ENCODE data around the gene ARIH1. TPM values are rescaled to one million over a fixed set of nuclear protein-coding genes. Genes with fewer than 3 reads are reported as not detected.
"Not testable (repeated sequence)": the region's sequence is repeated elsewhere in the genome, so short reads cannot be mapped to it uniquely, and the experiment has no call there.

Gene ARIH1
- total RNA-seq, 2 experiments from 2014 or later = 133 to 138 TPM

DNA sequence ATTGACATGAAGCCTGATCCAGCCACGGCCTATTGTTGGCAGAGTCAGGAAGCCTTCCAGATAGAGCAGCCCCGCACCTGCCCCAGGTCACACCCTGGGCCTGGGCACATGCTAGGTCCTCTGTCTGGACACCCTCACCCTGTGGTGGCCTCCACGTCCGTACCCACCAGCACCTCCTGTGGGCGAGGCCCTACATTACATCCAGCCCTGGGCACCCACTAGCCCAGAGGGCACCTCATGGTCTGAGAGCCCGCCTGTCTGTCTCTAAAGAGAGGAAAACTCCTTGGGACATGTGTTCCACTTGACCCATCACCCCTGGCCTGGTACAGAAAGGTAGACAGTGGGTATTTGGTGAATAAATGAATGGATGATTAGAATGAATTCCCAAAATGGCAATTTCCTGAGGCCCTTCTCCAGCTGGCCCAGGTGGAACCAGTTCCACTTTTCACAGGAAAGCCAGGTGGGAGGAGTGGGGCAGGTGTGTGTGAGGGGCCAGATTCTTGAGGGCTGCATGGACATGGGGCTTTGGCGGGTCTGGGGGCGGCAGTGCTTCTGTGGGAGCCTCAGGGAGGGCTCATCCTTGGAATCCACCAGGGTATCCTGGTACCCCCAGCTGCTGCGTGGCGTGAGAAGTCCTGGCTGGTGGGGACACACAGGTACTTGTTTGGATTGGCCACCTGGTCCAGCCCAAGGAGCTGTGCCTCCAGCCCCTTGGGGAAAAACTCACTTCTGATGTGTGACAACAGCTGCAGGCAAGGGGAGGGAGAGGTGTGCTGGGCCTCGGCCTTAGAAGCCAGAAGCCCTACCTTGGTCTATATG, 154.3 kb downstream of the ARIH1 start:
- H3K4me3 Mint-ChIP-seq; H3K9me3 Mint-ChIP-seq; H3K36me3 Mint-ChIP-seq (ENCODE audit: low read depth); H3K4me1 Mint-ChIP-seq; POLR2A ChIA-PET; CTCF ChIA-PET; H3K27me3 Mint-ChIP-seq; H3K27ac Mint-ChIP-seq; DNase-seq: not testable (repeated sequence)

DNA sequence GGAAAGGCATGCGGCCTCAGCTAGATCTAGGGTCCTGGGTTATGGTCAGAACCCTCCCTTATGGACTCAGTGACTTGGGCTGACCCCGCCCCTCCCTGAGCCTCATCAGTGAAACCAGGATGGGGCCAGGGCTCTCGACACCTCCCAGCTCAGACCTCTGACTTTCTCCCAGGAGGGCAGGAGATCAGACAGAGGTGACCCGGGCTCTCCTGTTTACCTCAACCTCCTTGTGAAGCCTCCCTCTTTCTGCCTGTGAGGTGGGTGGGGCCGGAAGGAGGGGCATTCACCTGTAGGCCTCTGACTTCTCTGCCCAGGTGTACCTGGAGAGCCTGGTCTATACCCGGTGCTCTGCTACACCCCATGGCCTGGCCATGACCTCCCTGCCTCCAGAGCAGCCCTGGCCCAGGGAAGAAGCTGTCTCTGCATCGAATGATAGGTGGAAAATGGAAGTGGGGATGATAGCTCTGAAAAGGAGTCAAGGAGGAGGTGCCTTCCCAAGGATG, 155.0 kb downstream of the ARIH1 start:
- H3K27ac Mint-ChIP-seq; H3K9me3 Mint-ChIP-seq; H3K4me3 Mint-ChIP-seq; H3K4me1 Mint-ChIP-seq; H3K36me3 Mint-ChIP-seq (ENCODE audit: low read depth); CTCF ChIA-PET; POLR2A ChIA-PET; DNase-seq; H3K27me3 Mint-ChIP-seq: not testable (repeated sequence)

DNA sequence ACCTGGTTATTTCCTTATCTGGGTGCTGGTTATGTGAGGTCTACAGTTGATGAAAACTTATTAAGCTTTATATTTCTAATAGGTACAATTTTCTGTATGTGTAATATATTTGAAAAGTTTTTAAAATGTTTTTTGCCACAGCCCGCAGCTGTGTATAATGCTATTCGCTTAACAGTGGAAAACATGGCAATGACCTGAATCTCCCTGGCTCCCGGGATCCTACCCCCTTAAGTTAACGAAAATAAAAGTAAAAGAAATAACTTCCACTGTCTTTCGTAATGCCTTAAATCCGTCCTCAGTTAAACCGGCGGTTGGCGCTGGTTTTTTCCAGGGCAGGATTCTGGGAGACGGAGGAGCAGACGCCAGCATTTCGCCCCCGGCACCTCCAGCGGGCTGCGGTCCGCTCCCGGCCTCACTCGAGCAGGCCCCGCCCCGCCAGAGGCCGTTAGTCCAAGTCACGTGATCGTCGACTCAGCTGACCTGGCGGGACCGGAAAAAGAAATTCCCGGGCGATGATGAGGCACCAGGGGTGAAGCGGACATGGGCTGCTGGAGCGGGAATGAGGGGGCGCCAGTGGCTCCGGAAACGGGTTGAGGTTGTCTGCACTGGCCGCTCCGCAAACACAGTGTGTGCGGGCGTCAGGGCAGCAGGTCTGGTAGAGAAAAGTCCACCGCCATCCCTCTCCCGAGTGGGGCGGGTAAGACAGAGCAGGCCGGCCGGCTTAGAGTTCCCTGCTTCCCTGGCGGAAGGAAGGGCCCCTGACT, 162.6 kb downstream of the ARIH1 start:
- H3K36me3 Mint-ChIP-seq (ENCODE audit: low read depth); H3K4me1 Mint-ChIP-seq; POLR2A ChIA-PET; H3K9me3 Mint-ChIP-seq; CTCF ChIA-PET; H3K4me3 Mint-ChIP-seq; H3K27me3 Mint-ChIP-seq; H3K27ac Mint-ChIP-seq: not testable (repeated sequence)
- peak; percentile 77 for DNase-seq

DNA sequence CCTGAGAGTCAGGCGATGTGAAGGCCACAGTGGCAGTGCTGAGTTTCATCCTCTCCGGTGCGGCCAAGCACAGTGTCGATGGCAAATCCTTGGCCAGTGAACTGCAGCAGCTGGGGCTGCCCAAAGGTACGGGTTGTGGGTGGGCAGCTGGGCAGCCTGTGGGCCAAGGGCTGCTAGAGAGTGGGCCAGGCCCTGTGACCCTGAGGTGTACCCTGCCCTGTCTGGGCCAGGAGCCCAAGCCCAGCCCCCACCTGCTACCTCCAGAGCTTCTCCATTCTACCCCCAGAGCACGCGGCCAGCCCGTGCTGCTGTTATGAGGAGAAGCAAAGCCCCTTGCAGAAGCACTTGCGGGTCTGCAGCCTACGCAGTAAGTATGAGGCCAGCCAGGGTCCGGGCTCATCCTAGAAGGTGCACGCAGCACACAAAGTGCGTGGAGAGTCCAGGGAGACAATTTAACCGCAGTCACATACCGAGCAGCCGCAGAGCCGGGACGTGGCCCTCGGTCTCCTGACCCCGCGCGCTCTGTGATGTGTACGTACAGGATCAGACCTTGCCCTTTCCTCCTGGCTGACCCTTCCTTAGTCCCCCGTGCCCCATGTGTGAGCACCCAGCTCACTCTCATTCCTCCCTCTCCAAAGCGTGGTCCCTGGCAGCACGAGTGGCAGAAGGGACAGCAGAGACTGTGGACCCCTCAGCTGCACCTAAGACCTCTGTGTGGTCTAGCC, 165.8 kb downstream of the ARIH1 start:
- DNase-seq; H3K27ac Mint-ChIP-seq; H3K36me3 Mint-ChIP-seq (ENCODE audit: low read depth); POLR2A ChIA-PET; H3K9me3 Mint-ChIP-seq; H3K27me3 Mint-ChIP-seq; CTCF ChIA-PET; H3K4me3 Mint-ChIP-seq; H3K4me1 Mint-ChIP-seq: not testable (repeated sequence)

DNA sequence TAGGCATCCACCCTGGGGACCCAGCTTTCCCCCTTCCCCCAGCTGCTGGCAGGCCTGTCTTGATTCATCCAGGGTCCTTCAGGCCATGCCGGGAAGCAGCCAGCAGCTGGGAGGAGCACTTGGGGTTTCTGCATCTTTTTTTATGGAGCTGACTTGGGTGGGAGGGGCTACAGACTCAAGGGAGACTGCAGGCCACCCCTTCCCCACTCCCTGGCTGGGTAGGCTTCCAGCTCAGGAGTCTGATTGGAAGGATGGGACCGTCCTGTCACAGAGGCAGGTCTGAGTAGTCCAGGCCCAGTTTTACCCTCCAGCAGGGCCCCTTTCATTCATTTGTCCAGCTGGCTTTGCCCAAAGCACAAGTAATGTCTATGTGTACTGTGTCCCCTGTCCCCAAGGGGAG, 168.1 kb downstream of the ARIH1 start:
- H3K27ac Mint-ChIP-seq; H3K27me3 Mint-ChIP-seq; H3K9me3 Mint-ChIP-seq; H3K36me3 Mint-ChIP-seq (ENCODE audit: low read depth); DNase-seq; CTCF ChIA-PET; H3K4me3 Mint-ChIP-seq; POLR2A ChIA-PET; H3K4me1 Mint-ChIP-seq: not testable (repeated sequence)

DNA sequence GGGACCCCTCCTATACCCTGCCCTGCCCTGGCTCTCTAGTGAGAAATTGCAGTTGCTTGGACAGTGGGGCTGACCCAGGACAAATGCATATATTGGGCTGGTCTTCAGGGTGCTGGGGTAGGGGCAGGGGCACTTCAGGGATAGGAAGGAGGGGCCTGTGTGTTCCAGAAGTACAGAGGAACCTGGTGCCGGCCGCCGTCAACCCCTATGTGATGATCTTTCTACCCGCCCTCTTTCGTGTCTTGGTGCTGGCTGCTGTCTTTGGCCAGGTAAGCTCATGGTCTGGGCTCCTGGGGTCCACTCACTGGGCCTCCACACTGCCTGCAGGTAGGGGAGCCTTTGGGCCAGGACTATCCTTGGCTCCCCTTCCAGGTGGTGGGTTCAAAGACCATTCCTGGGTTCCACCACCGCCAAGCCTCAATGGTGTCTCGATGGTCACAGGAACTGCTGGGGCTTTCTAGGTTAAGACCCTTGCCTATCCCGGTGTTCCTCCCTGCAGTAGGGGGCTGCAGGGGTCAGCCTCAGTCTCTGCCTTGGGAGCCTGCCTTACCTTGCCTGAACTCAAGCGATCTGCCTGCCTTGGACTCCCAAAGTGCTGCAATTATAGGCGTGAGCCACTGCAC, 174.6 kb downstream of the ARIH1 start:
- POLR2A ChIA-PET; H3K36me3 Mint-ChIP-seq (ENCODE audit: low read depth); H3K4me1 Mint-ChIP-seq; H3K27ac Mint-ChIP-seq; CTCF ChIA-PET; H3K9me3 Mint-ChIP-seq; H3K27me3 Mint-ChIP-seq; H3K4me3 Mint-ChIP-seq; DNase-seq: not testable (repeated sequence)

Other genes with a start within 250 kb of the ARIH1 start
- 1,000 to 10,000 TPM; 1,064 to 1,081 TPM for gene PKM, start 243.1 kb upstream of the ARIH1 start, total RNA-seq
- gene PARP6, start 201.8 kb upstream of the ARIH1 start, total RNA-seq = 10 to 100 TPM; 58.8 to 65.0 TPM
- under 1 TPM; 0.18 to 0.58 TPM for gene CELF6, start 154.2 kb upstream of the ARIH1 start, total RNA-seq
- 100 to 1,000 TPM; 110 to 111 TPM for gene HEXA, start 98.3 kb upstream of the ARIH1 start, total RNA-seq
- gene TMEM202, start 76.0 kb upstream of the ARIH1 start, total RNA-seq = not detected
- not detected for gene GOLGA6B, start 180.4 kb downstream of the ARIH1 start, total RNA-seq
- gene HIGD2B, start 211.9 kb downstream of the ARIH1 start, total RNA-seq = under 1 TPM in 1 of 2 experiments, not detected in 1; 0.20 TPM
- gene BBS4, start 211.9 kb downstream of the ARIH1 start, total RNA-seq = 10 to 100 TPM; 14.5 to 16.2 TPM